Adipocyte (in vitro differentiated cells): ENCODE data around the gene UBE2I.

ENCODE experiments used
- DNase-seq: peaks from one replicate; pipeline ENCODE4 v3.0.0-alpha.2; 2015; ENCODE audit warnings: low read depth
- H3K27me3 ChIP-seq: replicated peaks from 2 replicates; pipeline ENCODE4 v1.7.0; 2013; ENCODE audit warnings: mild to moderate bottlenecking, low read length, moderate library complexity; ENCODE audit not compliant: control insufficient read depth, insufficient read depth
- H3K36me3 ChIP-seq: 2 replicates; pipeline ENCODE4 v1.7.0; 2013; ENCODE audit warnings: low read length, mild to moderate bottlenecking, moderate library complexity; ENCODE audit not compliant: control insufficient read depth, insufficient read depth, severe bottlenecking
- H3K4me1 ChIP-seq: 2 replicates; pipeline ENCODE4 v1.7.0; 2013; ENCODE audit warnings: mild to moderate bottlenecking, low read length, moderate library complexity; ENCODE audit not compliant: control insufficient read depth, insufficient read depth
- H3K4me3 ChIP-seq: 2 replicates; pipeline ENCODE4 v1.7.0; 2013; ENCODE audit warnings: mild to moderate bottlenecking, low read length, moderate library complexity
- H3K9ac ChIP-seq: 2 replicates; pipeline ENCODE4 v1.7.0; 2013; ENCODE audit warnings: mild to moderate bottlenecking, low read length, moderate library complexity
- H3K9me3 ChIP-seq: 2 replicates; pipeline ENCODE4 v1.7.0; 2013; ENCODE audit warnings: mild to moderate bottlenecking, low read length, moderate library complexity; ENCODE audit not compliant: control insufficient read depth

Gene UBE2I

DNA sequence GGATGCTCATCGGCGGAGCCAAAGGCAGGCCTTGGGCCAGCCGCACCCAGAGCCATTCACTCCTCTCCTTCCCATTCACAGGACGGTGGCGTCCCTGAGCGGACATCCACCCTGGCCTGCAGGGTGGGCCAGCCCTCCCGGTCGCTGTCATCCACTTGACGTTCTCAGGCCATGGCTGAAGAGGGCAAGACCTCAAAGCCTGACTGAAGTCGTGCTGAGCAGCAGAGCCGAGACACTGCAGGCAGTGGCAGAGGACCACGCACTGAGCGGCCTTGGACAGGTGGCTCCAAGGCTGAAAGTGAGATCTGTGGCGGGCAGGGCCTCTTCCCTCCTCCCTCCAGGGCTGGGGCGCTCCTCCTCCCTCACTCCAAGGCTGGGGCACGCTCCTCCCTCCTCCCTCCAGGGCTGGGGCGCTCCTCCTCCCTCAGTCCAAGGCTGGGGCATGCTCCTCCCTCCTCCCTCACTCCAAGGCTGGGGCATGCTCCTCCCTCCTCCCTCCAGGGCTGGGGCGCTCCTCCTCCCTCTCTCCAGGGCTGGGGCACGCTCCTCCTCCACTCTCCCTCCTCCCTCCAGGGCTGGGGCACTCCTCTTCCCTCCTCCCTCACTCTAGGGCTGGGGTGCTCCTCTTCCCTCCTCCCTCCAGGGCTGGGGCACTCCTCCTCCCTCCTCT lies 66.4 kb downstream of the UBE2I start:
- H3K9me3 ChIP-seq, result no peaks in the 10 kb centered on the region
- no peak overlapping the region for H3K4me3 ChIP-seq
- H3K27me3 ChIP-seq, result no peaks in the 10 kb centered on the region
- no peak overlapping the region for H3K9ac ChIP-seq
- DNase-seq, result no peak
- peaks cover 22% of the 10 kb centered on the region for H3K4me1 ChIP-seq
- H3K36me3 ChIP-seq, result peaks cover 4% of the 10 kb centered on the region
